H9 (cell line): ENCODE results near the gene UBE2U. TPM values are rescaled to one million over a fixed set of nuclear protein-coding genes. Genes with fewer than 3 reads are reported as not detected.

Experiments used
- DNase-seq: peaks from one replicate; pipeline ENCODE4 v3.0.0-alpha.2; 2017
- H2AFZ ChIP-seq: one replicate; pipeline ENCODE4 v1.6.1; 2013; ENCODE audit warnings: mild to moderate bottlenecking, low read length, control low read depth, moderate library complexity
- H2AK5ac ChIP-seq: 2 replicates; pipeline ENCODE4 v1.6.1; 2013; ENCODE audit warnings: low read length, control low read depth, mixed read lengths; ENCODE audit not compliant: insufficient read length
- H2BK120ac ChIP-seq: one replicate; pipeline ENCODE4 v1.6.1; 2013; ENCODE audit warnings: low read depth, mild to moderate bottlenecking, low read length, control low read depth, inconsistent platforms; ENCODE audit not compliant: poor library complexity, severe bottlenecking
- H2BK12ac ChIP-seq: 2 replicates; pipeline ENCODE4 v1.6.1; 2013; ENCODE audit warnings: low read length, control low read depth, mixed read lengths, low read depth; ENCODE audit not compliant: insufficient read length
- H2BK15ac ChIP-seq: 2 replicates; pipeline ENCODE4 v1.6.1; 2013; ENCODE audit warnings: low read depth, low read length, control low read depth
- H2BK20ac ChIP-seq: one replicate; pipeline ENCODE4 v1.6.1; 2013; ENCODE audit warnings: low read depth, mild to moderate bottlenecking, low read length, control low read depth, inconsistent platforms; ENCODE audit not compliant: poor library complexity, severe bottlenecking
- H2BK5ac ChIP-seq: 2 replicates; pipeline ENCODE4 v1.6.1; 2013; ENCODE audit warnings: low read length, control low read depth, mixed read lengths; ENCODE audit not compliant: insufficient read length
- H3K14ac ChIP-seq: 2 replicates; pipeline ENCODE4 v1.6.1; 2013; ENCODE audit warnings: low read length, control low read depth; ENCODE audit not compliant: insufficient read depth
- H3K18ac ChIP-seq: 2 replicates; pipeline ENCODE4 v1.6.1; 2013; ENCODE audit warnings: low read depth, mild to moderate bottlenecking, mixed read lengths, low read length, control low read depth; ENCODE audit not compliant: insufficient read length
- H3K23ac ChIP-seq: 2 replicates; pipeline ENCODE4 v1.6.1; 2013; ENCODE audit warnings: low read length, control low read depth, mixed read lengths, low read depth; ENCODE audit not compliant: insufficient read length
- H3K23me2 ChIP-seq: 2 replicates; pipeline ENCODE4 v1.6.1; 2013; ENCODE audit warnings: low read depth, mild to moderate bottlenecking, mixed read lengths, low read length, control low read depth; ENCODE audit not compliant: insufficient read length, poor library complexity, severe bottlenecking
- H3K27ac ChIP-seq: 2 replicates; pipeline ENCODE4 v1.5.1; 2013; ENCODE audit warnings: low read length, control low read depth, mixed read lengths, low read depth; ENCODE audit not compliant: insufficient read length
- H3K27me3 ChIP-seq: 2 replicates; pipeline ENCODE4 v1.6.1; 2013; ENCODE audit warnings: low read length, control low read depth, inconsistent platforms; ENCODE audit not compliant: insufficient read depth
- H3K4ac ChIP-seq: 2 replicates; pipeline ENCODE4 v1.6.1; 2013; ENCODE audit warnings: low read depth, mild to moderate bottlenecking, control low read depth, inconsistent platforms, low read length, moderate library complexity
- H3K4me1 ChIP-seq: 2 replicates; pipeline ENCODE4 v1.6.1; 2013; ENCODE audit warnings: low read length, control low read depth, inconsistent platforms; ENCODE audit not compliant: insufficient read depth
- H3K4me2 ChIP-seq: 2 replicates; pipeline ENCODE4 v1.6.1; 2013; ENCODE audit warnings: low read length, control low read depth, mixed read lengths; ENCODE audit not compliant: insufficient read length, insufficient read depth
- H3K56ac ChIP-seq: 2 replicates; pipeline ENCODE4 v1.6.1; 2013; ENCODE audit warnings: low read depth, mild to moderate bottlenecking, mixed read lengths, low read length, control low read depth; ENCODE audit not compliant: insufficient read length
- H3K79me1 ChIP-seq: 2 replicates; pipeline ENCODE4 v1.6.1; 2013; ENCODE audit warnings: low read depth, mild to moderate bottlenecking, moderate library complexity, low read length, control low read depth, inconsistent platforms; ENCODE audit not compliant: insufficient read depth, poor library complexity, severe bottlenecking
- H3K79me2 ChIP-seq: 2 replicates; pipeline ENCODE4 v1.6.1; 2013; ENCODE audit warnings: low read length, control low read depth, inconsistent platforms; ENCODE audit not compliant: insufficient read depth
- H3K9ac ChIP-seq: 2 replicates; pipeline ENCODE4 v1.6.1; 2013; ENCODE audit warnings: low read length, control low read depth, mixed read lengths; ENCODE audit not compliant: insufficient read length; ENCODE audit errors: extremely low read depth
- H3K9me3 ChIP-seq: one replicate; pipeline ENCODE4 v1.6.1; 2013; ENCODE audit warnings: low read depth, low read length, inconsistent platforms; ENCODE audit not compliant: control insufficient read depth
- H3T11ph ChIP-seq: one replicate; pipeline ENCODE4 v1.6.1; 2013; ENCODE audit warnings: mild to moderate bottlenecking, low read length, control low read depth, inconsistent platforms
- H4K20me1 ChIP-seq: one replicate; pipeline ENCODE4 v1.6.1; 2013; ENCODE audit not compliant: control insufficient read depth, insufficient read length, insufficient read depth
- H4K5ac ChIP-seq: 2 replicates; pipeline ENCODE4 v1.6.1; 2013; ENCODE audit warnings: low read depth, mild to moderate bottlenecking, mixed read lengths, low read length, control low read depth; ENCODE audit not compliant: insufficient read length
- H4K8ac ChIP-seq: replicated peaks from 2 replicates; pipeline ENCODE4 v1.6.1; 2013; ENCODE audit warnings: low read length, control low read depth, mixed read lengths, low read depth; ENCODE audit not compliant: insufficient read length
- H4K91ac ChIP-seq: 2 replicates; pipeline ENCODE4 v1.6.1; 2013; ENCODE audit warnings: low read depth, mild to moderate bottlenecking, moderate library complexity, mixed read lengths, low read length, control low read depth; ENCODE audit not compliant: insufficient read length
- H3K27ac Mint-ChIP-seq, 3 experiments: 2 replicates in 2 of 3; 3 replicates in 1 of 3; pipeline ENCODE4 v1.8.0; 2020 to 2021; ENCODE audit warnings: mixed read lengths in 3 of 3, mild to moderate bottlenecking in 1 of 3, moderate library complexity in 1 of 3
- H3K27me3 Mint-ChIP-seq: 2 replicates; pipeline ENCODE4 v1.8.0; 2021; ENCODE audit warnings: low read depth, mild to moderate bottlenecking, moderate library complexity, mixed read lengths
- H3K36me3 Mint-ChIP-seq, 3 experiments: 2 replicates in 2 of 3; 3 replicates in 1 of 3; pipeline ENCODE4 v1.8.0; 2020 to 2021; ENCODE audit warnings: low read depth in 3 of 3, mixed read lengths in 3 of 3; ENCODE audit not compliant: insufficient read depth in 1 of 3
- H3K4me1 Mint-ChIP-seq, 2 experiments: 2 replicates each; pipeline ENCODE4 v1.8.0; 2020; ENCODE audit warnings: mixed read lengths in 2 of 2
- H3K4me3 Mint-ChIP-seq, 2 experiments: 2 replicates in 1 of 2; 3 replicates in 1 of 2; pipeline ENCODE4 v1.8.0; 2020 to 2021; ENCODE audit warnings: mild to moderate bottlenecking in 2 of 2, mixed read lengths in 2 of 2, moderate library complexity in 1 of 2
- H3K9me3 Mint-ChIP-seq, 2 experiments: 2 replicates in 1 of 2; 3 replicates in 1 of 2; pipeline ENCODE4 v1.8.0; 2020; ENCODE audit warnings: mild to moderate bottlenecking in 2 of 2, mixed read lengths in 2 of 2, moderate library complexity in 1 of 2
- WGBS: extraction: QIAGEN DNeasy Blood & Tissue Kit; methylation state at CpG from one replicate; pipeline ENCODE4 v1.1.7; 2013; ENCODE audit warnings: missing lambda C conversion rate, low lambda C conversion rate, mixed read lengths; ENCODE audit not compliant: insufficient read length; ENCODE audit errors: extremely low coverage; 5-methylcytosine and 5-hydroxymethylcytosine counted together
- total RNA-seq: library from RNA; stranded (reverse); gene quantifications from 2 replicates; pipeline ENCODE4 v1.2.1, GENCODE V29; 2021
- TF ChIP-seq, protein P1 (sequence below): fragments of 200-600 bp; sonication (generic); conservative IDR thresholded peaks from 3 replicates; pipeline ENCODE4 v1.8.0; 2021; ENCODE audit warnings: antibody characterized with exemption, mild to moderate bottlenecking

Gene UBE2U
- total RNA-seq, 1 experiment from 2014 or later: not detected

DNA sequence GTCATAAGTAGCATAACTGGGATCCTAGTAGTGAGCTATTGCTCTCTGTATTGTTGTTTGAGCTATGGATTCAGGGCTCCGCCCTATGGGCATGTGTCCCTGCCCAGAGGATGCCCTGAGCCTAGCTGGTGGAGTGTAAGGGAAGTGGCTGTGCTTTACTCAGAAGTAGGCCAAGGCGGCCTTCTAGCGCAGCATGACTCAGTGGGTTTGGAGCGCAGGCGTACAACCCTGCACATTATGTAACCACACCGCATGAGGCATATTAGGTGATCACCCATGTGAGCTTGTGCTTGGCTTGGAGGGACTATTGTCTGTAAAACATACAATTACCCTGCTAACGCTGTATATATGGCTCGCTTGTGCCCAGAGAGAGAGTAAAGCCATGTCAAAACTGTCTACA is 11.1 kb upstream of the UBE2U start:
- Histone ChIP-seq H3K4me2 (no peak overlapping the region), H3K56ac (no peak overlapping the region), H4K5ac (no peak overlapping the region), H3T11ph (no peak overlapping the region), H3K4me1 (no peaks in the 10 kb centered on the region), H2BK20ac (no peak overlapping the region), H2BK120ac (no peak overlapping the region), H3K79me1 (no peaks in the 10 kb centered on the region), H3K27ac (no peak overlapping the region), H3K79me2 (no peaks in the 10 kb centered on the region), H3K9me3 (no peaks in the 10 kb centered on the region), H4K20me1 (no peaks in the 10 kb centered on the region), H4K91ac (no peak overlapping the region), H3K27me3 (no peaks in the 10 kb centered on the region), H3K9ac (no peak overlapping the region), H3K14ac (no peak overlapping the region), H2BK12ac (no peak overlapping the region), H2AK5ac (no peak overlapping the region), H4K8ac (no peak overlapping the region), H3K23ac (no peak overlapping the region), H3K4ac (no peak overlapping the region), H2BK5ac (no peak overlapping the region), H3K18ac (no peak overlapping the region), H2BK15ac (no peak overlapping the region), H3K23me2 (no peaks in the 10 kb centered on the region), H2AFZ (no peak overlapping the region)
- H3K27ac Mint-ChIP-seq: no peak overlapping the region; a peak in 1 of 7 replicates
- peaks cover 2% of the 10 kb centered on the region; the same call in 1 of the 2 replicates for H3K27me3 Mint-ChIP-seq
- no peak for DNase-seq
- H3K4me1 Mint-ChIP-seq: peaks cover 5 to 9% of the 10 kb centered on the region in 2 experiments; a peak in 3 of 4 replicates
- WGBS: no CpG with 5 or more reads among the region's 8 CpGs
- peaks cover 3 to 8% of the 10 kb centered on the region in 2 experiments; a peak in 3 of 5 replicates for H3K9me3 Mint-ChIP-seq
- peaks cover 0 to 2% (median 0%) of the 10 kb centered on the region in 3 experiments; a peak in 1 of 7 replicates for H3K36me3 Mint-ChIP-seq
- no peak overlapping the region for H3K4me3 Mint-ChIP-seq
- TF ChIP-seq, protein P1, sequence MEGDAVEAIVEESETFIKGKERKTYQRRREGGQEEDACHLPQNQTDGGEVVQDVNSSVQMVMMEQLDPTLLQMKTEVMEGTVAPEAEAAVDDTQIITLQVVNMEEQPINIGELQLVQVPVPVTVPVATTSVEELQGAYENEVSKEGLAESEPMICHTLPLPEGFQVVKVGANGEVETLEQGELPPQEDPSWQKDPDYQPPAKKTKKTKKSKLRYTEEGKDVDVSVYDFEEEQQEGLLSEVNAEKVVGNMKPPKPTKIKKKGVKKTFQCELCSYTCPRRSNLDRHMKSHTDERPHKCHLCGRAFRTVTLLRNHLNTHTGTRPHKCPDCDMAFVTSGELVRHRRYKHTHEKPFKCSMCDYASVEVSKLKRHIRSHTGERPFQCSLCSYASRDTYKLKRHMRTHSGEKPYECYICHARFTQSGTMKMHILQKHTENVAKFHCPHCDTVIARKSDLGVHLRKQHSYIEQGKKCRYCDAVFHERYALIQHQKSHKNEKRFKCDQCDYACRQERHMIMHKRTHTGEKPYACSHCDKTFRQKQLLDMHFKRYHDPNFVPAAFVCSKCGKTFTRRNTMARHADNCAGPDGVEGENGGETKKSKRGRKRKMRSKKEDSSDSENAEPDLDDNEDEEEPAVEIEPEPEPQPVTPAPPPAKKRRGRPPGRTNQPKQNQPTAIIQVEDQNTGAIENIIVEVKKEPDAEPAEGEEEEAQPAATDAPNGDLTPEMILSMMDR: no peak
